NCI-H2196 treated with DMSO at 0.1 percent for 48 hours (cell line): ENCODE results near the gene THRAP3.
A peak's percentile ranks its signal among the peaks of the same experiment; 100 is the strongest.
"Not testable (repeated sequence)": the region's sequence is repeated elsewhere in the genome, so short reads cannot be mapped to it uniquely, and the experiment has no call there.

Experiments used
- DNase-seq: peaks from one replicate; lab custom pipeline; 2025; ENCODE audit not compliant: unreplicated experiment; lab: John Stamatoyannopoulos, UW

The THRAP3 gene

DNA sequence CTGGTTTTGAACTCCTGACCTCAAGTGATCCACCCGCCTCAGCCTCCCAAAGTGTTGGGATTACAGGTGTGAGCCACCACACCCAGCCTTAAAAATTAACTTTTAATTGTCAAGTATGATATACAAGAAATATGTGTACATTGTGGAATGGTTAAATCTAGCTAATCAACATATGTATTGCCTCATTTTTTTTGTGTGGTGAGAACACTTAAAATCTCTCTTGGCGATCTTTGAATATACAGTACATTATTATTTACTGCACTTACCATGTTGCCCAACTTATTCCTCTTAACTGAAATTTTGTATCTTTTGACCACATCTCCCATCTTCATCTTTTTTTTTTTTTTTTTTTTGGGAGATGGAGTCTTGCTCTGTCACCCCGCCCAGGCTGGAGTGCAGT, 23.3 kb downstream of the THRAP3 start:
- no peak for DNase-seq

GRCh38 chr1:36248250-36248894, 24.1 kb downstream of the THRAP3 start:
- no peak for DNase-seq

GRCh38 chr1:36251794-36252481, 27.7 kb downstream of the THRAP3 start:
- DNase-seq: no peak

DNA sequence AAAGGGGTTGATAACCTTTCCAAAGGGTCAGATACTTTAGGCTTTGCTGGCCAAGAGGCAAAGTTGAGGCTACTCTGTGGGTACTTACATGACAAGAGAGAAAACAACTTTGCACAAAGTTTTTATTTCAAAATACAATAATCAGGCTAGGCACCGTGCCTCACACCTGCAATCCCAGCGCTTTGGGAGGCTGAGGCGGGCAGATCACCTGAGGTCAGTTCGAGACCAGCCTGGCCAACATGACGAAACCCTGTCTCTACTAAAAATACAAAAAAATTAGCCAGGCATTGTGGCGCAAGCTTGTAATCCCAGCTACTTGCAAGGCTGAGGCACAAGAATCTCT, 28.2 kb downstream of the THRAP3 start:
- DNase-seq: not testable (repeated sequence)

- DNase-seq: no peak
These were observed 29.1 kb downstream of the THRAP3 start for GRCh38 chr1:36253161-36253862.

GRCh38 chr1:36256558-36257374, 32.5 kb downstream of the THRAP3 start:
- no peak for DNase-seq

GRCh38 chr1:36257375-36257767, 33.1 kb downstream of the THRAP3 start:
- no peak for DNase-seq

GRCh38 chr1:36258960-36259344, 34.7 kb downstream of the THRAP3 start:
- DNase-seq: no peak

GRCh38 chr1:36268981-36269380, 44.7 kb downstream of the THRAP3 start:
- DNase-seq: no peak

DNA sequence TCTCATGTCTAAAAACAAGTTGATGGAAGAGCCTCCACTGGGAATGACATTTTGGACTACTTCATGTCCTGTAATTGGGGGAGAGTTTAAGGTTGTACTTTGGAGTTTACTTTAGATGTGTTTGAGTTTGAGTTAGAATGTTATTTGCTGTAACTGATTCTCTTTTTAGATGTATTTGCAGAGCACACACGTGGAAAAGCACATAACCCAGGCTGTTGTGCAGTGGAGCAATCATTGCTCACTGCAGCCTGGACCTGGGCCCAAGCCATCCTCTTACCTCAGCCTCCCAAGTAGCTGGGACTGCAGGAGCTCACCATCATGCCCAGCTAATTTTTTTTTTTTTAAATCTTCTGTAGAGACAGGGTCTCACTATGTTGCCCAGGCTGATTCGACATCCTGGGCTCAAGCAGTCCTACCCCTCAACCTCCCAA, 45.2 kb downstream of the THRAP3 start:
- DNase-seq: no peak

- no peak for DNase-seq
These were observed 48.8 kb downstream of the THRAP3 start for GRCh38 chr1:36273024-36273423.

DNA sequence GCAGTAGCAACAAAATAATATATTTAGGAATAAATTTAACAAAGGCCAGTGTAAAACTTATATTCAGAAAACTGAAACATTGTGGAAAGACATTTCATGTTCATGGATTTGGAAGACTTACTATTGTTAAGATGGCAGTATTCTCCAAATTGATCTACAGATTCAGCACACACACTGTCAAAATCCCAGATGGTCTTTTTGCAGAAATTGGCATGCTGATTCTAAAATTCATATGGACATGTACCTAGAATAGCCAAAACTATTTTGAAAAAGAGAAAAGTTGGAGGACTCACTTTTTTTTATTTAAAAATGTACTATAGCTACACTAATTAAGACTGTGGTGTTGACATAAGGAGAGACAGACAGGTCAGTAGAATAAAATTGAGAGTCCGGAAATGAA, 50.0 kb downstream of the THRAP3 start:
- no peak for DNase-seq

DNA sequence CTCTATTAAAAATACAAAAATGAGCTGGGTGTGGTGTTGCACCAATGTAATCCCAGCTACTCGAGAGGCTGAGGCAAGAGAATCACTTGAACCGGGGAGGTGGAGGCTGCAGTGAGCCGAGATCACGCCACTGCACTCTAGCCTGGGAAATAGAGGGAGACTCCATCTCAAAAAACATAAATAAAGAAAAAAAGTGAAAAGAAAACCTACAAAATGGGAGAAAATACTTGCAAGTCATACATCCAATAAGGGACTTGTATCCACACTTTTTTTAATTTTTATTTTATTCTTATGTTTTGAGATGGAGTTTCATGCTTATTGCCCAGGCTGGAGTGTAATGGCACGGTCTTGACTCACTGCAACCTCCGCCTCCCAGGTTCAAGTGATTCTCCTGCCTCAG, 52.4 kb downstream of the THRAP3 start:
- DNase-seq: no peak

DNA sequence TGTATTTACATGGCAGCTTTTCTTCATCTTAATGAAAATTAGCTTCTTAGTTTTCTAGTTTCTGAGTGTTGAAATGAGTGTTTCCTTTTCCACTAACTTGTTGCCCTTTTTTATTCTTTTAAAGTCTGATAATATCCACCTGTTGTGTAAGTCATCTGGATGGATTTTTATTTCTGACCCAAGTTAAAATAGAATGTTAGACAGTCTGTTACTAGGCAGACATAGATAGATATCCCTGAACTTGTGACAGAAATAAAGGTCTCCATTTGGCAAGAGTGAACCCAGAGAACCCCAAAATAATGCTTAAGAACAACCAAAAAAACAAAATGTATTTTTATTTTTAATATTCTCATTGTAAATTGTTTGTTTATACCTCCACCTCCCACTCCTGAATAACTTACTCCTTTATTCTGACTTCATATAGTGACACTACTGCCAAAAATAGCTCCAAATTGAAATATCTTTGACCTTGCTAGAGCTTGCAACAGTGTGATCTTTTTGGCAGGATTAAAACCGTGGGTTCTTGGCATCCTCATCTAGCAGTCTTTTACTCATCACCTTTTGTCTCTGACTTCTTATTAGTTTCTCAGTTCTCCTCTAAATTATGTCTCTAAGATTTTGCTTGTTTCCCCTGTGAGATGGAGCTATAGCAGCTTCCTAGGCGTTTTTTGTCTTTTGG, 55.0 kb downstream of the THRAP3 start:
- DNase-seq: no peak

GRCh38 chr1:36279789-36280296, 55.6 kb downstream of the THRAP3 start:
- no peak for DNase-seq

- DNase-seq: no peak
These were observed 59.8 kb downstream of the THRAP3 start for GRCh38 chr1:36284061-36284460.

DNA sequence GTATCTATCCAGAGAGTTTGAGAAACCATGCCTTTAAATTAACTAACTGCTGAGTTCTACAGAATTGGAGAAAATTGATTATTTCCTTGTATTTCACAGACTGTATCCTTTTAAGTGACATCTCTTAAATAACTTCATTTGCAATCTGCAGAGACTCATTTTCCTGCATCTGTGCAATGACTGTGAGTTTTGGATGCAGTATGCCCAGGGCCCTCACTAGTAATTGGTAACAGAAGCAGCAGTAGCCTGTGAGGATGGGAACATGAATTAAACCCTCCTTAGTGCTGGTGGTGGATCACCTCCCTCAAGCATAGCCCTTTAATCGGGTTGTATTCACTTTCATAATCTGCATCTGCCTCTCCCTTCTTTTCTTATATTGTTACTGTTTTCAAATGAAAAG, 60.3 kb downstream of the THRAP3 start:
- no peak for DNase-seq

- peak; percentile 70 for DNase-seq
These were observed 61.3 kb downstream of the THRAP3 start for GRCh38 chr1:36285443-36286101.

DNA sequence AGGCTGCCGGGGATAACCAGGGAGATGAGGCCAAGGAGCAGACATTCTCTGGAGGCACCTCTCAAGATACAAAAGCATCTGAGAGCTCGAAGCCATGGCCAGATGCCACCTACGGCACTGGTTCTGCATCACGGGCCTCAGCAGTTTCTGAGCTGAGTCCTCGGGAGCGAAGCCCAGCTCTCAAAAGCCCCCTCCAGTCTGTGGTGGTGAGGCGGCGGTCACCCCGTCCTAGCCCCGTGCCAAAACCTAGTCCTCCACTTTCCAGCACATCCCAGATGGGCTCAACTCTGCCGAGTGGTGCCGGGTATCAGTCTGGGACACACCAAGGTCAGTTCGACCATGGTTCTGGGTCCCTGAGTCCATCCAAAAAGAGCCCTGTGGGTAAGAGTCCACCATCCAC, 62.6 kb downstream of the THRAP3 start:
- DNase-seq: no peak

DNA sequence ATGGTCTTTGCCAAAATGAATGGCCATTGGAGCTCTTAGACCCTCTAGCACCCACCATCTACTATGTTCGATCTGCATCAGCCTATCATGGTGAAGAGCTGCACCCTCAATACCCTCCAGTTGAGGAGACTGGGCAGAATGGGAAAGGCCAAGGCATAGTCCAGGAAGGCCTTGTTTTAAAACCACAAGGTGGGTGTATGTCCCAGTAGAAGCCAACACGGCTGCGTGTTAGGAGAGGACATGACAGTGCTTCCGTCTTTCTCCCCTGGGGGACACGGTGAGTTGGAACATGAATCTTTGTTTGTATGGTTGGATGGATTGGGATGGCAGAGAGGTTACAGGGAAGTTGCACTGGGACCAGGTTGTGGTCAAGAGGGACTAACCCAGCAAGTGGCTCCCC, 63.4 kb downstream of the THRAP3 start:
- DNase-seq: no peak
